CD4-positive, alpha-beta T cell treated with Interleukin-6 for 4 hours (primary cell): ENCODE results near the gene COX18.

ENCODE experiments used
- DNase-seq: peaks from one replicate; pipeline ENCODE4 v3.0.0-alpha.2; 2020; ENCODE audit warnings: mixed read lengths

COX18 gene

DNA sequence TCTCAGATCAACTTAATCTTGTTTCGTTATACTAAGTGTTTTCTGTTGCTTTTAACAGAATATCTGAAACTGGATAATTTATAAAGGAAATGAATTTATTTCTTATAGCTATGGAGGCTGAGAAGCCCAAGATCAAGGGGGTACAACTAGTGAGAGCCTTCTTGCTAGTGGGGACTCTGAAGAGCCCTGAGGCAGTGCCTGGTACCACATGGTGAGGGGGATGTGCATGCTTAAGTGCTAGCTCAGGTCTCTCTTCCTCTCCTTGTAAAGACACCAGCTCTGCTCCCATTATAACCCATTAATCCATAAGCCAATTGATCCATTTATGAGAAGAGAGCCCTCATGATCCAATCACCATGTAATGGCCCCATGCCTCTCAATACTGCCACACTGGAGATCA is 17.9 kb downstream of the COX18 start:
- DNase-seq, result no peak

DNA sequence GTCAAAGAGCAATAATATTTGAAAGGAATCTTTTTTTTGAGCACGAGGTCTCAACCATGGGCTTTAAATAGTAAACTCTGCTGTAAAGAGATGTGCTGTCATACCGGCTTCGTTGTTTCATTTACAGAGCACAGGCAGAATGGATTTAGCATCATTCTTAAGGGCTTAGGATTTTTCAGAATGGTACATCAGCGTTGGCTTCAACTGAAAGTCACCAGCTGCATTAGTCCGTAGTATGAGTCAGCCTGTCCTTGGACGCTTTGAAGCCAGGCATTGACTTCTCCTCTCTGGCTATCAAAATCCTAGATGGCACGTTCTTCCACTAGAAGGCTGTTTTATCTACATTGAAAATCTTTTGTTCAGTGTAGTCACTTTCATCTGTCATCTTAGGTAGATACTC is 23.6 kb downstream of the COX18 start:
- no peak for DNase-seq

DNA sequence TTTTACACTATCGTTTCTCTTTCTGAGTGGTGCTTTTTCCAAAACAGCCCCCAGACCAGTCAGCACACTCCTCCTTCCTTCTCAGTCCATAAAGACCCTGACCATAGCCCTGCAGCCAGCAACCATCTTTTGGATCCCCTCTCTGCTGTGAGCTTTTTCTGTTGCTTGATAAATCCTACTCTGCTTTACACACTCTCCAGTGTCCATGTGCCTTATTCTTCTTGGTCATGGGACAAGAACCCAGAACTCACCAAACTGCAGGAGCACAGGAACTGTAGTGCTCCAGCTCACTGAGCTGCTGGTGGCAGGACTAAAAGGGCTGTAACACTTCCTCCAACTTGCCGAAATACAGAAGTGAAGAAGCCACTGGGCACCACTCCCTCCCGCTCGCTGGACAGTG is 32.5 kb downstream of the COX18 start:
- no peak for DNase-seq

DNA sequence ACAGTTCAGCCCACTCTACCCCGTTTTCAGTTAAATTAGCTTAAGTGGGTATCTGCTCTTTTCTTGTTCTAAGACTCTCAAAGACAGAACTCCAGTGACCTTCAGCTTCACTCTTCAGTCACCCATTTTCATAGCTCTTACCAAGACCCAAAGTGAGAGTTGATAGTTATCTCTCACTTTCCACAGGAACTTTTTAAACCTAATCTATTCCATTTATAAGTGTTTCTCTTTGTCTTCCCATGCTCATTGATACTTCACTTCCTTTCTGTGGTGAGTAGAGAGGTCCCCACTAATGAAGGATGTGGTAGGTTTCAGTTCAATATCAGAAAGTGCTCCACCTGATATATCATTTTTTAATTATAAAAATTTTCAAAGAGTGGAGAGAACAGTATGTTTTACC is 33.4 kb downstream of the COX18 start:
- DNase-seq, result no peak

DNA sequence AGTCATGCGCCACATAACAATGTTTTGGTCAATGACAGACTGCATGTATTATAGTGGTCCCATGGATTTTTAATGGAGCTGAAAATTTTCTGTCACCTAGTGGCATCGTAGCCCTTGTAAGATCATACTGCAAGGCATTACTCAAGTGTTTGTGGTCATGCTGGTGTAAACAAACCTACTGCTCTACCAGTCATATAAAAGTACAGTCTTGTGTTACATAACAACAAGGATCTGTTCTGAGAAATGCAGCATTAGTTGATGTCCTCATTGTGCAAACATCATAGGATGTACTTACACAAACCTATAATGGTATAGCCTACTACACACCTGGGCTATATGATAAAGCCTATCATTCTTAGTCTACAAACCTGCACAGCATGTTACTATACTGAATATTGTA is 34.6 kb downstream of the COX18 start:
- no peak for DNase-seq

DNA sequence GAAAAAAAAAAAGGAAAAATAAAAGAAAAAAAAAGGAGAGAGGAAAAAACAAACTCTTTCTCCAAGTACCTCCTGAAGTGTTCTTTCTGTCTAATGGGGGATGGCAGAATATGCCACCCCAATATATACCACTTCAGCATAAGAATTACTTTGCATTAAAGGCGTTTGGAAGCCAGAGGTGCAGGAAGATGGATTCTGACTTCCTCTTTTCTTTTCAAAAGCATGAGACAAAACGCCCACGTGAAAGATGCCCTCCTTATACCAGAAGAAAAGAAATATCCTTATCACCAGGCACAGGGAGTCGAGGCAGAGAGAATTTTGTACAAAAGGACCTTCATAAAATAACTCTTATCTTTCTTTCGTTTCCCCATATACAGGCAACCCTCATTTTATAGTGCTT is 40.9 kb downstream of the COX18 start:
- no peak for DNase-seq

DNA sequence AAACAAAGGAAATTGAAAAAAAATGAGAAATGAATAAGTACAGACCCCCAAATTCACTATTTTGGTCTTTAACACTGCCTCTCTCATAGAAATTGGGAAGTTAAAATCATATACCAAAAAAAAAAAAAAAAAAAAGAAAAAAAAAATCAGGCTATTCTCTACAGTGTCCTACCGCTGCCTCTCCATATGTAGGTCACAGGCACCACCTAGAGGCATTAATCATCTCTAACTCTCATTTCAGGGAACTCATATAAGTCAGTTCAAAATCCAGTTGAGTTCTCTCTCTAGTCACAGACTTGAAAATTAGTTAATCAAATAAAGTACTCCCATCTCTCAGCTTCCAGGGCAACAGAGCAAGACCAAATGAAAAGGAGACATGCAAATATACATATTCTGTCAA is 47.9 kb downstream of the COX18 start:
- no peak for DNase-seq

DNA sequence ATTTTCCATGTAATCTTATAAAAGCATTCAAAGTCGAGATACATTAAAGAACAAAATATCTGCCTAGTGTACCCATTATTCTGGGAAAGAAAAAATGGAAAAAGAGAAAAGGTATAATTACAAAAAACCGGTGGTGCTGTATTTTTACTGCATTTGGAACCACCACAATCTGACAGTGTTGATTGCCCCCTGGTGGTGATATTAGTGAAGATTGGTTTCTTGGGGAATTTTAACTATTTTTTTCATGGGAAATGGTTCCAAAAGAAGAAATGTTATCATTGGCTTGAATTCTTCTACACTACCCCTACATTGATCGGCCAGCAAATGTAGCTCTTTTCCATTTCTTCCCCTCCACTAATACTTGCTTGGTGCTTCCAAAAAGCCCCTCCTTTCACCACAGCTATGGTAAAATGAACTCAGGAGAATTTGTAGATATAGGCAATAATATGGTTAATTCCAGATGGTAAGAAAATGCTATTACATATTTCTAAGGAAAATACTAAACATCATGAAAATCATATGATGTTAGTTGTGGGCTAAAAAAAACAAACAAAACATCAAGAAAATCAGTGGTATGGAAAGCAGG is 50.0 kb downstream of the COX18 start:
- DNase-seq, result peak; percentile 4

DNA sequence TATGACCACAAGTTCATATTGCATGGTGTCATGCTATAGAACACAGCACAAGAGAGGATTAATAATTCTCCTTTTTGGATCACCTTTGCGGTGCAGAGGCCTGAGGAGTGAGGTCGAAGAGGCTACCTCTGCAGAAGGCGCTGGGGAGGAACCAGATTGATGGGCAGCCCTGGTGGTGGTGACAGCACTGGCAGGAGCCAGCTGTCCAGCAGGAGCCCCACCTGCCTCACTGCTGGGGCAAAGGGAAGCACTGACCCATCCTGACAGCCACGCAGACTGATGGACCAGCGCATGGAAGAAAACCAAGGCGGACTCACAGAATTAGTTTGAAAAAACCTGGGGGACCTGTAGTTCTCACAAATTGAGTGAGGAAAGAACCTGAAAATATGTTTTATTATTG is 50.9 kb downstream of the COX18 start:
- DNase-seq, result no peak

DNA sequence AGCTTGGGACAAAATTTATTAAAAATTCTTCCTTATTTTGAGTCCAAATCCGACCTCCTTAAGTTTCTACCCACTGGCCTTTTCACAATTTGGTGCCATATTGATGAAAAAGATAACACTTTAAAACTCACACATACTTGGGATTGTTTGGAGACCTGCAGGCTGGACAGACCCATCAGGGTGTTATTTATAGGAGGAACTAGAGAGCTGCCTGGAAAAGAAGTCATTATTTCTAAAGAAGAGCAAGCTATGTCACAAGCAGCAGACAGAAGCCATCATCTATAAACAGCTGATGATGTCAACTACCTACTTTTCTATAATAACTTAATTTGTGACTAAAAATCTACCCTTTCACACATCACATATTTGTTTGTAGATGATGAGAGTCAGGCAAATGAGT is 56.2 kb downstream of the COX18 start:
- no peak for DNase-seq

DNA sequence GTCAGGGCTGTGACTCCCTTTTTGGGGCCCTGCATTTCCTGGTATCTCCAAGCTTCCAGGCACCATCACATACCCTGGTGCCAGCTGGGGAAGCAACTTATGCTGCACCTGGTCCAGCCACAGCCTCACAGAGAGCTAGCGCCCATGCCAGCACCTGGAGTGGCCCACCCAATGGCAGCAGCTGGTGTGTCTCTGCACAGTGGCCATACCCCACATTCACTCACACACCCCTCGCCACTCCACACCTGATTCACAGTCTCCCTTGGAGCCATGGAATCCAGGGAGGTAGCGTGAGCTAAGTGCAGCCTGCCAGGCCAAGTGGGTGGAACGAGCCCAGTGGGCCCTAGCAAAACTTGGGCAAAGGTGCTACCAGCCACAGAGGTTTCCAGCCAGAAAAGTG is 56.8 kb downstream of the COX18 start:
- no peak for DNase-seq

DNA sequence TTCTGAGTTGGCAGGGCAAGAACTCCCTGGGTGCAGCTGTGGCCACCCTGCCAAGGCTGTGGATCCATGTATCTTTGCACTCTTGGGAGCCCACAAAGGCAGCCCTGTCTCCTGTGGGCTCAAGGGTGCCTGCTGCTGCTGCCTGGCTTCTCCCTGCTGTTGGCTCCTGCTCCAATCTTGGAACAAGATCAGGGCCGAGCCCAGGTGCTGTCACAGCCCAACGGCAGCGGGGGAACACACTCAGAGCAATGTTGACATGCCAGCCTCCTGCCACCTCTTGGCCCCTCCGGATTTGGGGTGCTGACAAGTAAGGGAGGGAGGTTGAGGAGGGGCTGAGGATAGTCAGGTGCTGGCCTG is 57.9 kb downstream of the COX18 start:
- DNase-seq, result no peak

DNA sequence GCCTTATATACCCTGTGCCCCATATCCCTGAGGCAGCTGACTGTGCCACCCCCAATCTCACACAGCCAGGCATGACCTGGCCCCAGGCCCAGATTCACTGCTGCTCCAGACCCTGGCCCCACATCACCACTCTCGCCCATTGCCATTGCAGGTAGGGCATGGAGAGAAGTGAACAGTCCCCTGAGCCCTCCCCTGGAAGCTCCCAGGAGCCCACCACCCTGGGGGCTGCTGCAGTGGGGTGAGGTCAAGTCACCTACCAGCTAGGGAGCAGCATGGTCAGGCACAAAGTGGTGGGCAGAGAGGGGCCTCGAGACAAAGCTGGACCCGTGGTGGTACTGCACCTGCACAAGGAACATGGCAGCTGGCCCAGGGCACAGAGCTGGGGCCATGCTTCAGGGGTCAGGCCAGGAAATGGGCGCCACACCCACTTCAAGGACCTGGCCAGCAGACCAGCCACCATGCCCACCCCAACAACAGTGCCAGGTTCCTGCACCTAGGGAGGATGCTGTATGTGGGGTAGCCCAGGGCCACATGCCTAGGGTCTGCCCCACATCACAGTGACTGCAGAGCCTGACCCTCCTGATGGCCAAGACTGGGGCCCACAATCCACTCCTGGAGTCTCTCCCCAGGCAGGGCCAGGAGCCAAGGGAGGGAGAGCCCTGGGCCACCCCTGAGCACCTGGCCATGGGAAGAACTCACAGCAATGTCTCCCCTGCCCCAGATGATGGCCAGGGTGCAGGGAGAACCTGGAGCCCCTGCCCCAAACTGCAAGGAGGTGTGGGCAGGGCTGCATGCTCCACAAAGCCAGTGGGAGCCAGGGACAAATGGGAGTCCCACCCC is 58.5 kb downstream of the COX18 start:
- DNase-seq, result no peak

DNA sequence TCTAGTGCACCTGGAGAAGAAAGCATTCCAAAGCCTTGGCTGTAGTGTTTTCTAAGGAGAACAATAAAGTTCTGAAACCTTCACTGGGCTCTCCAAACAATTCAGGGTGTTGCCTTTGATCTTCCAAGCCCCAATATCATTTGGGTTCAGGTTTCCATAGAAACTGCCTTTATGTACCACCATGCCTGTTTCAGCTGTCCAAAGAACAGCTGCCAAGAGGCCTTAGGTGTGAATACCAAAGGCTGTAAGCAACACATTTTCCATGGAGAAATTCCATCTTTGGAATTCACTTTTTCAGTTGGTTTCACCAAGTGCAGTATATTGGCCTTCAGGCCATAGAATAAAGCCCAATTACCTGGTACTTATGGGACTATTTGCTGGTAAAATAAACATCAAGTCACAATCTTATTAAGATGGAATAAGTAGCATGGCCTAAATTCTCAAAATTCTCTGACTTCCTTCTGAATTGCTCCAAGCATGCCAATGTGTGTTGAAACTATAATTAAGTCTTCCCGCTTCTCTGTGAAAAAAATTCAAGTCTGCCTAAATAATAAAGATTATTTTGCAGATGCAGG is 61.9 kb downstream of the COX18 start:
- DNase-seq, result no peak

DNA sequence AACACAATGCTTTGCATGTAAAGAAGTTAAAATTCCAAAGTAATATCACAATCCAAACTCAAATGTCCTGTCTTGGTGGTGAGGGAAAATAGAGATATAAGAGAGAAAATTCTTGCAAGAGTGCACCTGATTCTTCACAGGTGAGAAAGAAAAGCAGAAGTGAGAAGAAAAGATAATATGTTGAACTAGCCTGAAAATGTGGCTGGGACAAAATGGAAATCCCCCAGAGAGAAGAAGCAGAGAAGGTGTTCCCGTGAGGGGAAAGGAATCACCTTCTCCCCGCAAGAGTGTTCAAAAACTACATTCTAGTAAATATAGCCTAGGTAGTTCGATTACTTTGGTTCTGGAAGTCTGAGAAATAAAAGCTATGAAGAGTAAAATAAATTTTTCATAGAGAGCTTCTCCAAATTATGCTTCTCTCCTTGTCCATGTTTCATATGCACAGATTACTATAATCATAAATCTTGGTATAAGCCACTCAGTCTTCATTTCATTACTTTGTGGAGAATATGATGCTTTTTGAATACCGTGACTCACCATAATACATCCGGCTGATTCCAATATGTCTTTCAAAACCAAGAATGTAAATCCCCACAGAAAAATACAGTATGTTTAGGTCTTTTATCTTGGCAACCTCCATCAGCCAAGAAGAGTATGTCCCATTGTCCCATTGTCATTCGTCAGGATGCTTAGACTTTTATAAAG is 63.1 kb downstream of the COX18 start:
- no peak for DNase-seq

DNA sequence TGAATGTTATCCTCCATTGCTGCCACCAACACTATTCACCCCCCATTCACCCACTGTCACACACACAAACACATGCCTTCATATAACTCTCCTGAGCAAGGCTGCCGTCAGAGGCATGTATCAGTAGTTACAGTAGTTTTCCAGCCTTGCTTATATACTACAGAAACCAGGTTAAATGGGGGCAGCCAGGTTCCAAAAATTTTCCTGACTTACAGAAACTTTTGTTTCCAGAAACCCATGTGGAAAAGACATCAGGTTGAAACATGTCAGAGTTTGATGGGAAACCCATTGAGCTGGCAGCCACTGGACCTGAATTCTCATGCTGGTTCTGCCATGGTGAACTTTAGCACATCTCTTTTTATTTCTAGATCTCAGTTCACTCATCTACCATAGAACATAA is 64.0 kb downstream of the COX18 start:
- DNase-seq, result no peak
